Sigmoid colon (tissue), 4 donors: Measurements from ENCODE around the gene DPYSL5.

Experiments
- EP300 ChIP-seq, 4 donors: sonication (generic); formaldehyde crosslinking; IDR thresholded peaks; one replicate each; pipeline ENCODE4 v1.6.1; 2017; ENCODE audit warnings: antibody characterized with exemption in 4 of 4
- POLR2AphosphoS5 ChIP-seq, 4 donors: sonication (generic); formaldehyde crosslinking; IDR thresholded peaks; one replicate each; pipeline ENCODE4 v1.6.1; 2017; ENCODE audit warnings: antibody characterized with exemption in 4 of 4
- TF ChIP-seq, protein P1 (sequence below), 4 experiments: fragments of 450-650 bp in 3 of 4; fragments of 200-600 bp in 1 of 4; IDR thresholded peaks; one replicate each; pipeline ENCODE4 v1.5.1; 2016 to 2019; ENCODE audit warnings: antibody characterized with exemption in 4 of 4, mild to moderate bottlenecking in 3 of 4, moderate library complexity in 2 of 4

- TF ChIP-seq, protein P1, sequence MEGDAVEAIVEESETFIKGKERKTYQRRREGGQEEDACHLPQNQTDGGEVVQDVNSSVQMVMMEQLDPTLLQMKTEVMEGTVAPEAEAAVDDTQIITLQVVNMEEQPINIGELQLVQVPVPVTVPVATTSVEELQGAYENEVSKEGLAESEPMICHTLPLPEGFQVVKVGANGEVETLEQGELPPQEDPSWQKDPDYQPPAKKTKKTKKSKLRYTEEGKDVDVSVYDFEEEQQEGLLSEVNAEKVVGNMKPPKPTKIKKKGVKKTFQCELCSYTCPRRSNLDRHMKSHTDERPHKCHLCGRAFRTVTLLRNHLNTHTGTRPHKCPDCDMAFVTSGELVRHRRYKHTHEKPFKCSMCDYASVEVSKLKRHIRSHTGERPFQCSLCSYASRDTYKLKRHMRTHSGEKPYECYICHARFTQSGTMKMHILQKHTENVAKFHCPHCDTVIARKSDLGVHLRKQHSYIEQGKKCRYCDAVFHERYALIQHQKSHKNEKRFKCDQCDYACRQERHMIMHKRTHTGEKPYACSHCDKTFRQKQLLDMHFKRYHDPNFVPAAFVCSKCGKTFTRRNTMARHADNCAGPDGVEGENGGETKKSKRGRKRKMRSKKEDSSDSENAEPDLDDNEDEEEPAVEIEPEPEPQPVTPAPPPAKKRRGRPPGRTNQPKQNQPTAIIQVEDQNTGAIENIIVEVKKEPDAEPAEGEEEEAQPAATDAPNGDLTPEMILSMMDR (IDR thresholded peaks at IDR 0.05): no peak
- no peak for TF ChIP-seq POLR2AphosphoS5 (IDR thresholded peaks at IDR 0.05)
- TF ChIP-seq EP300 (IDR thresholded peaks at IDR 0.05): no peak
These were observed 31.0 kb upstream of the DPYSL5 start for GRCh38 chr2:26816893-26817292.
